HepG2 (cell line): Measurements from ENCODE around the gene PPM1M. TPM values are rescaled to one million over a fixed set of nuclear protein-coding genes. Genes with fewer than 3 reads are reported as not detected.

Source experiments
- ATF7 ChIP-seq, 2 experiments: fragments of 450-650 bp in 1 of 2; sonication (generic) in 1 of 2; formaldehyde crosslinking in 1 of 2; IDR thresholded peaks; 2 replicates each; pipeline versions ENCODE4 v1.4.0 to v1.6.1; 2016 to 2020; ENCODE audit warnings: antibody characterized with exemption in 1 of 2, mild to moderate bottlenecking in 1 of 2, missing genetic modification reagents in 1 of 2
- CBX5 ChIP-seq: sonication (generic); formaldehyde crosslinking; IDR thresholded peaks from 2 replicates; pipeline ENCODE4 v1.4.0; 2020; ENCODE audit warnings: missing genetic modification reagents, borderline replicate concordance
- CREB1 ChIP-seq, 2 experiments: fragments of 450-650 bp in 1 of 2; IDR thresholded peaks; 2 replicates each; pipeline ENCODE4 v1.6.1; 2016 to 2017; ENCODE audit warnings: control low read depth in 1 of 2, mild to moderate bottlenecking in 1 of 2, missing compliant biosample characterization in 1 of 2, missing genetic modification characterization in 1 of 2
- MED8 ChIP-seq: sonication (generic); formaldehyde crosslinking; IDR thresholded peaks from 2 replicates; pipeline ENCODE4 v1.8.1; 2023; ENCODE audit warnings: mild to moderate bottlenecking, missing genetic modification reagents; ENCODE audit not compliant: insufficient replicate concordance
- MIXL1 ChIP-seq: IDR thresholded peaks from 2 replicates; pipeline ENCODE4 v1.6.1; 2016
- PAWR ChIP-seq: sonication (generic); formaldehyde crosslinking; IDR thresholded peaks from 2 replicates; pipeline ENCODE4 v1.4.0; 2020; ENCODE audit warnings: missing genetic modification reagents, mild to moderate bottlenecking, borderline replicate concordance
- SKI ChIP-seq: fragments of 450-650 bp; IDR thresholded peaks from one replicate; pipeline ENCODE4 v1.6.1; 2018; ENCODE audit warnings: mild to moderate bottlenecking; ENCODE audit not compliant: partially characterized antibody
- SNAPC2 ChIP-seq: sonication (generic); formaldehyde crosslinking; IDR thresholded peaks from 2 replicates; pipeline ENCODE4 v1.8.1; 2022; ENCODE audit warnings: mild to moderate bottlenecking, missing genetic modification reagents
- TARDBP ChIP-seq: sonication (generic); formaldehyde crosslinking; IDR thresholded peaks from 2 replicates; pipeline ENCODE4 v1.8.0; 2022; ENCODE audit warnings: mild to moderate bottlenecking, missing genetic modification reagents
- ZKSCAN1 ChIP-seq: fragments of 150-350 bp; IDR thresholded peaks from 2 replicates; pipeline ENCODE4 v1.6.1; 2014; ENCODE audit warnings: low read length
- ZNF230 ChIP-seq: sonication (generic); formaldehyde crosslinking; IDR thresholded peaks from 2 replicates; pipeline ENCODE4 v1.4.0; 2020; ENCODE audit warnings: mild to moderate bottlenecking, missing genetic modification reagents
- ZNF331 ChIP-seq: sonication (generic); formaldehyde crosslinking; IDR thresholded peaks from 2 replicates; pipeline ENCODE4 v1.4.0; 2020; ENCODE audit warnings: missing genetic modification reagents
- ZNF460 ChIP-seq: sonication (generic); formaldehyde crosslinking; IDR thresholded peaks from 2 replicates; pipeline ENCODE4 v1.5.1; 2020; ENCODE audit warnings: missing genetic modification reagents, mild to moderate bottlenecking, borderline replicate concordance
- ZNF678 ChIP-seq: sonication (generic); formaldehyde crosslinking; IDR thresholded peaks from 2 replicates; pipeline ENCODE4 v1.4.0; 2020; ENCODE audit warnings: mild to moderate bottlenecking, missing genetic modification reagents
- ZNF724P ChIP-seq: sonication (generic); formaldehyde crosslinking; IDR thresholded peaks from 2 replicates; pipeline ENCODE4 v1.8.0; 2022; ENCODE audit warnings: missing genetic modification reagents, borderline replicate concordance
- ZNF749 ChIP-seq: sonication (generic); formaldehyde crosslinking; IDR thresholded peaks from 2 replicates; pipeline ENCODE4 v1.8.0; 2022; ENCODE audit warnings: mild to moderate bottlenecking, missing genetic modification reagents, moderate library complexity, borderline replicate concordance
- ZNF761 ChIP-seq: sonication (generic); formaldehyde crosslinking; conservative IDR thresholded peaks from 2 replicates; pipeline ENCODE4 v1.4.0; 2020; ENCODE audit warnings: mild to moderate bottlenecking, missing genetic modification reagents
- polyA plus RNA-seq, 8 experiments: library from polyadenylated mRNA; depleted of rRNA in 3 of 8; stranded (reverse) in 7 of 8; unstranded in 1 of 8; fragments of >200 nt; fragmentation: Illumina TruSeq in 4 of 8; extraction: Trizol in 4 of 8; gene quantifications; 2 replicates each; pipeline versions ENCODE4 v1.2.1 to v1.2.3, GENCODE V29; 2011 to 2016; ENCODE audit warnings: low read depth in 4 of 8, missing spikeins in 1 of 8, mixed read lengths in 1 of 8; ENCODE audit not compliant: insufficient read depth in 1 of 8
- total RNA-seq, 5 experiments: library from RNA; depleted of rRNA; stranded (reverse); fragments of >200 nt; fragmentation: Illumina TruSeq; extraction: Trizol; gene quantifications; 2 replicates each; pipeline ENCODE4 v1.2.3, GENCODE V29; 2016; ENCODE audit warnings: low read depth in 1 of 5
- TF ChIP-seq, protein P1 (sequence below): sonication (generic); formaldehyde crosslinking; conservative IDR thresholded peaks from 2 replicates; pipeline ENCODE4 v1.4.0; 2020; ENCODE audit warnings: mild to moderate bottlenecking, missing genetic modification reagents, moderate library complexity
- TF ChIP-seq, protein P2 (sequence below): sonication (generic); formaldehyde crosslinking; IDR thresholded peaks from 2 replicates; pipeline ENCODE4 v1.8.0; 2022; ENCODE audit warnings: missing genetic modification reagents, mild to moderate bottlenecking, moderate library complexity, borderline replicate concordance
- TF ChIP-seq, protein P3 (sequence below): IDR thresholded peaks from 2 replicates; pipeline ENCODE4 v1.6.1; 2016; ENCODE audit warnings: missing compliant biosample characterization, missing genetic modification reagents, borderline replicate concordance
- TF ChIP-seq, protein P4 (sequence below): sonication (generic); formaldehyde crosslinking; IDR thresholded peaks from 2 replicates; pipeline ENCODE4 v1.8.0; 2022; ENCODE audit warnings: mild to moderate bottlenecking, missing genetic modification reagents

Gene PPM1M
- total and polyA plus RNA-seq, 2 of the 13 experiments (the other 11 are each of a cell fraction or from before 2014, with no cell fraction given), result 2.5 to 5.9 TPM

DNA sequence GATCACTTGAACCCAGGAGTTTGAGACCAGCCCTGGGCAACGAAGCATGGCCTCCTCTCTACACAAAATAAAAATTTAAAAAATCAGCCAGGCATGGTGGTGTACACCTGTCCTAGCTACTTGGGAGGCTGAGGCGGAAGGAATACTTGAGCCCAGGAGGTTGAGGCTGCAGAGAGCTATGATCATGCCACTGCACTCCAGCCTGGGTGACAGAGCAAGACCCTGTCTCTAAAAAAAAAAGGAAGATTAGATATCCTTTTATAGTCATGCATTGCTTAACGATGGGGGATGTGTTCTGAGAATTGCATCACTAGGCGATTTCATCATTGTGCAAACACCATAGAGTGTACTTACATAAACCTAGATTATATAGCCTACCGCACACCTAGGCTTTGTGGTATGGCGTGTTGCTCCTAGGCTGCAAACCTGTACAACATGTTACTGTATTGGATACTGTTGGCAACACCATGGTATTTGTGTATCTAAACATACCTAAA, 35.0 kb upstream of the PPM1M start (continued):
- TF ChIP-seq, protein P1, sequence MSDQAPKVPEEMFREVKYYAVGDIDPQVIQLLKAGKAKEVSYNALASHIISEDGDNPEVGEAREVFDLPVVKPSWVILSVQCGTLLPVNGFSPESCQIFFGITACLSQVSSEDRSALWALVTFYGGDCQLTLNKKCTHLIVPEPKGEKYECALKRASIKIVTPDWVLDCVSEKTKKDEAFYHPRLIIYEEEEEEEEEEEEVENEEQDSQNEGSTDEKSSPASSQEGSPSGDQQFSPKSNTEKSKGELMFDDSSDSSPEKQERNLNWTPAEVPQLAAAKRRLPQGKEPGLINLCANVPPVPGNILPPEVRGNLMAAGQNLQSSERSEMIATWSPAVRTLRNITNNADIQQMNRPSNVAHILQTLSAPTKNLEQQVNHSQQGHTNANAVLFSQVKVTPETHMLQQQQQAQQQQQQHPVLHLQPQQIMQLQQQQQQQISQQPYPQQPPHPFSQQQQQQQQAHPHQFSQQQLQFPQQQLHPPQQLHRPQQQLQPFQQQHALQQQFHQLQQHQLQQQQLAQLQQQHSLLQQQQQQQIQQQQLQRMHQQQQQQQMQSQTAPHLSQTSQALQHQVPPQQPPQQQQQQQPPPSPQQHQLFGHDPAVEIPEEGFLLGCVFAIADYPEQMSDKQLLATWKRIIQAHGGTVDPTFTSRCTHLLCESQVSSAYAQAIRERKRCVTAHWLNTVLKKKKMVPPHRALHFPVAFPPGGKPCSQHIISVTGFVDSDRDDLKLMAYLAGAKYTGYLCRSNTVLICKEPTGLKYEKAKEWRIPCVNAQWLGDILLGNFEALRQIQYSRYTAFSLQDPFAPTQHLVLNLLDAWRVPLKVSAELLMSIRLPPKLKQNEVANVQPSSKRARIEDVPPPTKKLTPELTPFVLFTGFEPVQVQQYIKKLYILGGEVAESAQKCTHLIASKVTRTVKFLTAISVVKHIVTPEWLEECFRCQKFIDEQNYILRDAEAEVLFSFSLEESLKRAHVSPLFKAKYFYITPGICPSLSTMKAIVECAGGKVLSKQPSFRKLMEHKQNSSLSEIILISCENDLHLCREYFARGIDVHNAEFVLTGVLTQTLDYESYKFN (CRISPR knock-in tag), result peak; percentile 84
- TF ChIP-seq ZNF724P (CRISPR knock-in tag) (0 out of 2 replicates have a peak, but pooled peaks have one; percentile 47), ZNF331 (peak; percentile 97), ZNF678 (0 out of 2 replicates have a peak, but pooled peaks have one; percentile 35), MIXL1 (CRISPR knock-in tag) (peak; percentile 85), CBX5 (peak; percentile 50; the same call in 1 of the 2 replicates), ZNF749 (CRISPR knock-in tag) (peak; percentile 75; the same call in 1 of the 2 replicates), ATF7 (IDR thresholded peaks at IDR 0.05) (peak; percentile 91), ATF7 (CRISPR knock-in tag; IDR thresholded peaks at IDR 0.05) (peak; percentile 85; the same call in 1 of the 2 replicates), CREB1 (IDR thresholded peaks at IDR 0.05) (peak; percentile 62), CREB1 (CRISPR knock-in tag; IDR thresholded peaks at IDR 0.05) (peak; percentile 79), ZKSCAN1 (no peak), ZNF460 (CRISPR knock-in tag) (peak; percentile 57; the same call in 1 of the 2 replicates), SKI (peak; percentile 63), ZNF230 (CRISPR knock-in tag) (0 out of 2 replicates have a peak, but pooled peaks have one; percentile 53), TARDBP (CRISPR knock-in tag) (peak; percentile 95), MED8 (CRISPR knock-in tag) (peak; percentile 32), ZNF761 (CRISPR knock-in tag) (peak; percentile 72; the same call in 1 of the 2 replicates), SNAPC2 (peak; percentile 84; the same call in 1 of the 2 replicates), PAWR (CRISPR knock-in tag) (no peak)
- TF ChIP-seq, protein P2, sequence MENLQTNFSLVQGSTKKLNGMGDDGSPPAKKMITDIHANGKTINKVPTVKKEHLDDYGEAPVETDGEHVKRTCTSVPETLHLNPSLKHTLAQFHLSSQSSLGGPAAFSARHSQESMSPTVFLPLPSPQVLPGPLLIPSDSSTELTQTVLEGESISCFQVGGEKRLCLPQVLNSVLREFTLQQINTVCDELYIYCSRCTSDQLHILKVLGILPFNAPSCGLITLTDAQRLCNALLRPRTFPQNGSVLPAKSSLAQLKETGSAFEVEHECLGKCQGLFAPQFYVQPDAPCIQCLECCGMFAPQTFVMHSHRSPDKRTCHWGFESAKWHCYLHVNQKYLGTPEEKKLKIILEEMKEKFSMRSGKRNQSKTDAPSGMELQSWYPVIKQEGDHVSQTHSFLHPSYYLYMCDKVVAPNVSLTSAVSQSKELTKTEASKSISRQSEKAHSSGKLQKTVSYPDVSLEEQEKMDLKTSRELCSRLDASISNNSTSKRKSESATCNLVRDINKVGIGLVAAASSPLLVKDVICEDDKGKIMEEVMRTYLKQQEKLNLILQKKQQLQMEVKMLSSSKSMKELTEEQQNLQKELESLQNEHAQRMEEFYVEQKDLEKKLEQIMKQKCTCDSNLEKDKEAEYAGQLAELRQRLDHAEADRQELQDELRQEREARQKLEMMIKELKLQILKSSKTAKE (CRISPR knock-in tag), result peak; percentile 69; the same call in 1 of the 2 replicates
- TF ChIP-seq, protein P3, sequence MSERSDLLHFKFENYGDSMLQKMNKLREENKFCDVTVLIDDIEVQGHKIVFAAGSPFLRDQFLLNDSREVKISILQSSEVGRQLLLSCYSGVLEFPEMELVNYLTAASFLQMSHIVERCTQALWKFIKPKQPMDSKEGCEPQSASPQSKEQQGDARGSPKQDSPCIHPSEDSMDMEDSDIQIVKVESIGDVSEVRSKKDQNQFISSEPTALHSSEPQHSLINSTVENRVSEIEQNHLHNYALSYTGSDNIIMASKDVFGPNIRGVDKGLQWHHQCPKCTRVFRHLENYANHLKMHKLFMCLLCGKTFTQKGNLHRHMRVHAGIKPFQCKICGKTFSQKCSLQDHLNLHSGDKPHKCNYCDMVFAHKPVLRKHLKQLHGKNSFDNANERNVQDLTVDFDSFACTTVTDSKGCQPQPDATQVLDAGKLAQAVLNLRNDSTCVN, result peak; percentile 99
- TF ChIP-seq, protein P4, sequence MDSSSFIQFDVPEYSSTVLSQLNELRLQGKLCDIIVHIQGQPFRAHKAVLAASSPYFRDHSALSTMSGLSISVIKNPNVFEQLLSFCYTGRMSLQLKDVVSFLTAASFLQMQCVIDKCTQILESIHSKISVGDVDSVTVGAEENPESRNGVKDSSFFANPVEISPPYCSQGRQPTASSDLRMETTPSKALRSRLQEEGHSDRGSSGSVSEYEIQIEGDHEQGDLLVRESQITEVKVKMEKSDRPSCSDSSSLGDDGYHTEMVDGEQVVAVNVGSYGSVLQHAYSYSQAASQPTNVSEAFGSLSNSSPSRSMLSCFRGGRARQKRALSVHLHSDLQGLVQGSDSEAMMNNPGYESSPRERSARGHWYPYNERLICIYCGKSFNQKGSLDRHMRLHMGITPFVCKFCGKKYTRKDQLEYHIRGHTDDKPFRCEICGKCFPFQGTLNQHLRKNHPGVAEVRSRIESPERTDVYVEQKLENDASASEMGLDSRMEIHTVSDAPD (CRISPR knock-in tag), result peak; percentile 76
